Activated naive CD8-positive, alpha-beta T cell treated with anti-CD3 and anti-CD28 coated beads, Interleukin-2, amount 50 U/mL, for 24 hours (primary cell): ENCODE results near the gene MXI1.

Source experiments
- ATAC-seq: fragments of 150-1000 bp; cut with Tn5 transposase; one replicate; pipeline ENCODE4 v1.10.0; 2021
- DNase-seq: peaks from one replicate; pipeline ENCODE4 v3.0.0; 2021
- H3K27ac Mint-ChIP-seq: one replicate; pipeline ENCODE4 v1.8.0; 2021; ENCODE audit warnings: mild to moderate bottlenecking, mixed read lengths
- H3K27me3 Mint-ChIP-seq: one replicate; pipeline ENCODE4 v1.8.0; 2021; ENCODE audit warnings: mixed read lengths
- H3K36me3 Mint-ChIP-seq: one replicate; pipeline ENCODE4 v1.8.0; 2021; ENCODE audit warnings: low read depth, mixed read lengths
- H3K4me1 Mint-ChIP-seq: one replicate; pipeline ENCODE4 v1.8.0; 2021; ENCODE audit warnings: mixed read lengths
- H3K4me3 Mint-ChIP-seq: one replicate; pipeline ENCODE4 v1.8.0; 2021; ENCODE audit warnings: mild to moderate bottlenecking, moderate library complexity, mixed read lengths
- H3K9me3 Mint-ChIP-seq: one replicate; pipeline ENCODE4 v1.8.0; 2021; ENCODE audit warnings: mixed read lengths

MXI1 gene

DNA sequence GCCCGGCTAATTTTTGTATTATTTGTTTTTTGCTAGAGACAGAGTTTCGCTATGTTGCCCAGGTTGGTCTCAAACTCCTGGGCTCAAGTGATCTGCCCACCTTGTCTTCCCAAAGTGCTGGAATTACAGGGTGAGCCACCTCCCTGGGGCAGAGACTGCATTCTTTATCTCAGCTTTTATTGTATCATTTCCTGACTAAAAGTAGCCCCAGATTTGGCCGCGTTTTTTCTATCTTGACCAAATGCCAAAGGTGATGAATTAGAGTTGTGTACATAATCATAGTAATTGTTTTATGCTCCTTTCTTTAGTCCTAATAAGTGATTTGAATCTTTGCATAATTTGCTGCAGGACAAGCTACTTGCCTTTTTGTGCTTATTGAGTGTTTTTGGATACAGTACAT, 100.4 kb downstream of the MXI1 start:
- no peak for ATAC-seq
- H3K4me1 Mint-ChIP-seq, result peaks cover 57% of the 10 kb centered on the region
- peaks cover 13% of the 10 kb centered on the region for H3K36me3 Mint-ChIP-seq
- no peaks in the 10 kb centered on the region for H3K27me3 Mint-ChIP-seq
- H3K27ac Mint-ChIP-seq, result no peak overlapping the region
- H3K4me3 Mint-ChIP-seq, result no peak overlapping the region
- H3K9me3 Mint-ChIP-seq, result no peaks in the 10 kb centered on the region
- DNase-seq, result no peak

DNA sequence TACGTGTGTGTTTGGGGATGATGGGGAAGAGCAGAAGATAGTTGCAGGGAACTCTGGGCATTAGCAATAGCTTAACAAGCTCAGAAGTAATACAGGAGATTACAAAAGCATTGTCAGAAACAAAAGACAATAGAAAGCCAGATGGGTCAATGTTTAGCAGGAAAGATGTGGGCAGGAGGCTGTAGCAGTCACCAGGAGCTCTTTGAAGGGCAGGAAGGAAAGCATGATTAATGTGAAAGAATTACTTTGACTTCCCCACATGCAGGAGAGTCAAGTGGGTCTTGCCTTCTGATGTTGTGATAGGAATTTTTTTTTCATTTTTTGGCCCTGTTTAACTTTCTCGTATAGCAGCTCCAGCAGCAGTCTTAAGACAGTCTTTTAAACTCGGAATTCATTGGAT, 103.3 kb downstream of the MXI1 start:
- H3K4me1 Mint-ChIP-seq, result peaks cover 44% of the 10 kb centered on the region
- ATAC-seq (peak; percentile 69), DNase-seq (no peak)
- no peaks in the 10 kb centered on the region for H3K9me3 Mint-ChIP-seq
- H3K27ac Mint-ChIP-seq, result peak overlapping the region; percentile 67
- peaks cover 3% of the 10 kb centered on the region for H3K27me3 Mint-ChIP-seq
- peak overlapping the region; percentile 0 for H3K4me3 Mint-ChIP-seq
- no peaks in the 10 kb centered on the region for H3K36me3 Mint-ChIP-seq

DNA sequence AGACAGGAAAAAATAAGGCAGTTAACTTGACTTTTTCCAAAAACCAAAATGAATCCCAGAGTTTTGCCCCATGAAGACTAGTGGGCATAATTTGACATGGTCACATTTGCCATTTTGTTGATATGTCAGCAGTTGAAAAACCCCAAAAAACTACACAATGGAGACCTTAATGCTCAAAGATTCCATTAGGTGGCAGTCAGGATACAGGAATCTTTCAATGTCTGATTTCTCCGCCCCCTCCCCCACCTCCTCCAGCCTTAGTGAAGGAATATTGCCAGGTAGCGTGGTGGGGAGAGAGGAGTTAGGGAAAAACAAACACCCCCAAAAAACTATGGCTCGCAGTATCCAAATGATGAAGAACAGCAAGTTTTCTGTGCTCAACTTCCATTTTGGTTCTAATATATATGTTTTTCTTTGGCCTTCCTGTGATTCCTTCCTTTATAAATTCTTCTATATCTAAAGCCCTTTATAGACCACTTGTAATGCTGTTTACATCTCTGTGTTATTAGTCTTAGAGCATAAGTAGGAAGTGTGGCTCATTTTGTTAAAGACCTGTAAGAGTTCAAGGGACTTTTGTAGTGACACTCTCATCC, 104.0 kb downstream of the MXI1 start:
- Mint-ChIP-seq H3K27me3 (peaks cover 3% of the 10 kb centered on the region), H3K36me3 (no peaks in the 10 kb centered on the region), H3K4me1 (peaks cover 37% of the 10 kb centered on the region), H3K9me3 (no peaks in the 10 kb centered on the region), H3K4me3 (peak overlapping the region; percentile 6), H3K27ac (peak overlapping the region; percentile 67)
- ATAC-seq (peak; percentile 31), DNase-seq (peak; percentile 45)

DNA sequence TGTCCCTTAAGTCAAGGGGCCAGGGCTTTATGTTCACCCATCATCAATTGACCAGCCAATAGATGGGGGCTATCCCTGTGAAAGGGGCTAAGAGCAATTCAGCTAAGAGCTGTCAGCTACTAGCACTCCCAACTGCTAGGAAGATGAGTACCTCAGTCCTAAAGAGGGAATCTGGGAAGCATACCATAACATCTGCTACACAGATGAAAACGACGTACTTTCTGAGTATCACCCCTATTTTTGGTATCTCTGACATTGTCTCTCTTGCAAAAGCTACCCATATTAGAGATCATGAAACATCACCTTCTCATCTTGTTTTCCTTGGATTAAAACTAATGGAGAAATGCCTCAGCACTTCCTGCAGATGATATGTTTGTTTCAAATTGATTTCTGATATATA, 104.8 kb downstream of the MXI1 start:
- DNase-seq (no peak), ATAC-seq (no peak)
- Mint-ChIP-seq H3K4me3 (no peak overlapping the region), H3K4me1 (peaks cover 36% of the 10 kb centered on the region), H3K9me3 (no peaks in the 10 kb centered on the region), H3K36me3 (no peaks in the 10 kb centered on the region), H3K27ac (no peak overlapping the region), H3K27me3 (peaks cover 3% of the 10 kb centered on the region)

DNA sequence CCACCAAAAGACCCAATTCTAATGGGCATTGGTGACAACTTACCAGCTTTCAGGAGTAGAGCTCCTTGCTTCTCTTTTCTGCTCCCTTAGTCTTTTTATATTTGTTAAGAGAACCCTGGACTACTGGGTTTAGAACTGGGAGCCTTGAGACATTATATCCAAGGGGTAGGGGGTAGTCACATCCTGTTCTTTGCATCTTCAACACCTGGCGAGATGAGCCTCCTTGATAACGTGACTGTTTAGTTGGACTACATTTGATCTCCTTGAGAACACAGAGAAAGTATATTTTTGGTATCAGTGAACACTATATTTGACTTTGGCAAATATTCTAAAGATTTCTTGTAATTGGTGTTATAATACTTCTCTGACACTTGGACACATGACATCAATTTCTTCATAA, 106.3 kb downstream of the MXI1 start:
- no peak overlapping the region for H3K27ac Mint-ChIP-seq
- H3K4me1 Mint-ChIP-seq, result peaks cover 36% of the 10 kb centered on the region
- H3K4me3 Mint-ChIP-seq, result no peak overlapping the region

DNA sequence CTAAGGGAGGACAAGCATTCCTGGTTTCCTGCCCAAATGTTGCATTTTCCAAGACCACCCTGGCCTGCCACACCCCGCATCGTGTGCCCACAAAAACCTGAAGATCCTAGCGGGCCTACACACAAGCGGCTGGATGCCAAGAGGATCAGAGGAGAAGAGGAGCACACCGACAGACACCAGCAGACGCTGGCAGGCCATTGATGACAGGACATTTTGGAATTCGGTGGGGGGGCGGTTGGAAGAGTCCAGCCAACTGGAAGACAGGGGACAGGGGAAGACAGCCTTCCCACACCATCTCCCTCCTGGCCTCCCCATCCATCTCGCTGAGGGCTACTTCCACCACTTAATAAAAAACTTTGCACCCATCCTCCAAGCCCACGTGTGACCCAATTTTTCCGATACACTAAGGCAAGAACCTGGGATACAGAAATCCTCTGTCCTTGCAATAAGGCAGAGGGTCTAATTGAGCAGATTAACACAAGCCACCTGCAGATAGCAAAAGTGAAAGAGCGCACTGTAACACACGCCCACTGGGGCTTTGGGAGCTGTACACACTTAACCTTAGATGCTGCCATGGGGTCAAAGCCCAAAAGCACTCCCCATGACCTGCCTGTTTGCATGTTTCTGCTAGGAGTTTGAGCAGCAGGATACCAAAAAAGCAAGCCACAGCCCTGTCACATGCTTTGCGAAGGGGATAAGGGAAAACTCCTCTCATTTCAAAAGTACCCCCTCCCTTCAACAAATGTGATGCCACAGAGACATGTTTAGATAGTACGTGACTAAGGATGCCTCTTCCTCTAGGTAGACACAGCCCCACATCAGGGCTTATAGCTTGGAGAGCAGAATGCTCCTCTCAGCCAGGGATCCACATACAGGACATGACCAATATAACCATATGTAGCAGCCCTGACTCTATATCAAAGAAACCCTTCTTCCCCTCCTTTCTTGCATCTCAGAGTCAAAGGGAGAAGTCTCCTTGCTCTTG, 110.8 kb downstream of the MXI1 start:
- ATAC-seq (peak; percentile 52), DNase-seq (no peak)
- Mint-ChIP-seq H3K27ac (no peak overlapping the region), H3K27me3 (peaks cover 5% of the 10 kb centered on the region), H3K9me3 (peaks cover 11% of the 10 kb centered on the region), H3K4me3 (no peak overlapping the region), H3K4me1 (peaks cover 8% of the 10 kb centered on the region), H3K36me3 (peaks cover 3% of the 10 kb centered on the region)

More for the DNA sequence above, 106.3 kb downstream of the MXI1 start:
- H3K9me3 Mint-ChIP-seq, result no peaks in the 10 kb centered on the region
- ATAC-seq (no peak), DNase-seq (no peak)
- H3K36me3 Mint-ChIP-seq, result no peaks in the 10 kb centered on the region
- H3K27me3 Mint-ChIP-seq, result peaks cover 3% of the 10 kb centered on the region

DNA sequence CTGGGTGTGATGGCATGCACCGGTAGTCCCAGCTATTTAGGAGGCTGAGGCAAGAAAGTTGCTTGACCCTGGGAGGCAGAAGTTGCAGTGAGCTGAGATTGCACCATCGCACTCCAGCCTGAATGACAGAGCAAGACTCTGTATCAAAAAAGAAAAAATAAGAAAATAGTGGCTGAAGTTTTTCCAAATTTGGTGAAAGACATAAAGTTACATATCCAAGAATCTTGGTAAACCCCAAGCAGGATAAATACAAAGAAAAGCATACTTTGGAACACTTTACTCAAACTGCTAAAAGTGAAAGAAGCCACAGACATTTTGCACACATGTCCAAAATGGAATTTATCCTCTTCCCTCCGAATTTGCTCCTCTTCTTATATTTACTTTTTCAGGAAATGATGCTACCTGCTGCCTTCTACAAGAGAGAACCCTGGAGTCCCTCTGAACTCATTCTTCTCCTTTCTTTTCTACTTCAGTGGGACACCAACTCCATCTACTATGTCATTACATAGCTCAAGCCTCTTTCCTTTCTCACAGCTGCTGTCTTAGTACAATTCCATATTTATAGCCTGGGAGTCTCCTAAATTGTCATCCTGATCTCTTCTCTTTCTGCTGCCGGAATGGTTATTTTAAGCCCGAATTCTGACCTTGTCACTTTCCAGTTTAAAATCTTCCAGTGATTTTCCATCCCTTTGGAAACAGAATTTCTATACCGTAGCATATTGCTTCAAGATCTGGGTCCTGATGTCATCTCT, 114.6 kb downstream of the MXI1 start:
- DNase-seq, result no peak
- Mint-ChIP-seq H3K27me3 (peaks cover 2% of the 10 kb centered on the region), H3K36me3 (peaks cover 3% of the 10 kb centered on the region), H3K27ac (no peak overlapping the region), H3K9me3 (peaks cover 11% of the 10 kb centered on the region), H3K4me3 (no peak overlapping the region), H3K4me1 (peaks cover 36% of the 10 kb centered on the region)
- ATAC-seq, result no peak

DNA sequence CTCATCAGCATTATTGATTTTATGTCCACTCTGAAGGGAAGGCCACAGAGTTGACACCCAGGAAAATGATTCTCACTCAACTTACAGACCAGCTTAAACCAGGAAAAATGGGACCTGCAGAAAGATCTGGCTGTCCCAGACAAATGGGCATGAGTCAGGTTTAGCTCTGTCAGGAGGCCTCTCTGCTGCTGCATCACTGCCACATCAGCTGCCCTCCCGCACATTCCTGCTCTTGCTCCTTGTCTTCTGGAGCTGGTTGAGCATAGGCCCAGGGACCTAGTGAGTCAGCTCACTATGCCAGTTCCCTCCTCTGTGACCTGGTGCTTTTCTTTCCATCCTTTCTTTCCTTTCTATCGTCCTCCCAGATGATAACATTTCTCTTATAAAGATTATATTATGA, 116.1 kb downstream of the MXI1 start:
- DNase-seq (no peak), ATAC-seq (no peak)
- Mint-ChIP-seq H3K9me3 (peaks cover 11% of the 10 kb centered on the region), H3K36me3 (peaks cover 3% of the 10 kb centered on the region), H3K4me3 (no peak overlapping the region), H3K27me3 (peaks cover 2% of the 10 kb centered on the region), H3K27ac (peak overlapping the region; percentile 36), H3K4me1 (peaks cover 40% of the 10 kb centered on the region)

DNA sequence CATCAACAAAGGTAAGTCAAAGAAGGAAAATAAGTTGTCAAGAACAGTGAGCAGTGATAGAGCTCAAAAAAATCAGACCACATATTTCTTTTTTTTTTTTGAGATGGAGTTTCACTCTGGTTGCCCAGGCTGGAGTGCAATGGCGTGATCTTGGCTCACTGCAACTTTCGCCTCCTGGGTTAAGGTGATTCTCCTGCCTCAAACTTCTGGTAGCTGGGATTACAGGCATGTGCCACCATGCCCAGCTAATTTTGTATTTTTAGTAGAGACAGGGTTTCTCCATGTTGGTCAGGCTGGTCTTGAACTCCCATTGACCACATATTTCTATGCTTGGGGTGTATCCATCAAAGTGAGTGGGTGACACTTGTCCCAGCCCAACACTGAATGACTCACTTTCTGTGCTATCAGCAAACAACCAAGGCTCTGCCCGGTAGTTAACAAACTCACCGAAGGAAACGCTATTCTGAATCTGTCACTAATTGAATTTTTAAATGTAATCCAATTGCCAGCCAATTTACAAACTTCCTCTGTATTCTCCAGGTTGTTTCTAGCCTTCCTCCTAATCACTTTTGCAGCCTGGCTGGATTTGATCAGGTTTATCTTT, 116.9 kb downstream of the MXI1 start:
- H3K27me3 Mint-ChIP-seq, result peaks cover 2% of the 10 kb centered on the region
- DNase-seq (no peak), ATAC-seq (peak; percentile 46)
- H3K4me3 Mint-ChIP-seq, result peak overlapping the region; percentile 48
- H3K9me3 Mint-ChIP-seq, result peaks cover 12% of the 10 kb centered on the region
- H3K36me3 Mint-ChIP-seq, result peaks cover 3% of the 10 kb centered on the region
- peak overlapping the region; percentile 85 for H3K27ac Mint-ChIP-seq
- peaks cover 38% of the 10 kb centered on the region for H3K4me1 Mint-ChIP-seq

DNA sequence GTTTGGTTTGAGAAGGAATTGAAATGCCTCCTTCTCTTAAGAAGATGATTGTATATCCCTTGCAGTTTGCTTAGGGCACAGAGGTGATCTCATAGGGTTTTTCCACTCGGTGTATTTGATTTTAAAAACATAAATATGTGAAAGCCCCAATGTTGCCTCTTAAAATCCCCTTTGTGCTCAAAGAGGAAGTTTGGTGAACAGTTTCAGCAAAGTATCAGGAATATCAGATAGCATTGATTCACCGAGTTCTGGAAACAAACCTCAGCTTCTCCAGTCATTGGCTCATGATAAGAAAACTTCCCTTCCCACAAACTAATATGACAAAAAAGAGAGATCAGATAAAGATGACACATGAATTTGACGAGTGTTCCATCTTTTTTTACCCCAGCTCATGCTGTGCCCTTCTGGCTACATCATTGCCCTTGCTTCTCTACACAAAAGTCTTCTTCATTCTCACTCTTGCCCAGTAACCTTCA, 117.4 kb downstream of the MXI1 start:
- Mint-ChIP-seq H3K27ac (peak overlapping the region; percentile 85), H3K36me3 (peaks cover 8% of the 10 kb centered on the region), H3K27me3 (peaks cover 2% of the 10 kb centered on the region), H3K9me3 (peaks cover 17% of the 10 kb centered on the region), H3K4me1 (peaks cover 38% of the 10 kb centered on the region), H3K4me3 (peak overlapping the region; percentile 48)
- ATAC-seq (peak; percentile 60), DNase-seq (no peak)

DNA sequence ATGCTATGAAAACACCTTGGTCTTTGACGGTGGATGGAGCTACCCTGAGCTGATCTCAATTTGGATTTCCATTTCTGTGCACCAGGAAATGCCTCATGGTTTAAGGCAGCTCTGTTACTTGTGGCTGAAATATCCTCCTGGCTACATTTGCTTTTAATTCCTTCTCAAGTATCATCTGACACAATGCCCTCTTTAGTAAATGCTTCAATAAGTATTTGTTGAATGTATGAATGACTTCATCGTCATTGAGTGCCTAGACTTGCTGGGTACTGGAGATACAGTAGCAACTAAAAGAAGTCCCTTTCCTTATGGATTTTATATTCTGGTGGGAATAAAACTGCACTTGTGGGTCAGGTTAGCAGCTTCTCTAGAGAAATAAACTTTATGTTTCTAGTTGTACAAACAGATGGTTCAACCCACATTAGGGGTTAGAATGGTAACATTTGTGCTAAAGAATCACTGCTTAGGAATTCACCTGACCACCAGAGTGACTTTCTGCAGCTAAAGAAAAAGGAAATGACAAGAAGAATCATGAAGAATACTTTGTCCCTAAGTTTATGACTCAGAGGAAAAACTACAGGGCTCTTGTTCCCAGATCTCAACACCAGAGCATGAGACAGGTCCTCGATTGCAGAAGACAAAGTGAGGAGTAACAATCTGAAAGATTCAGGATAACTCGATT, 119.1 kb downstream of the MXI1 start:
- Mint-ChIP-seq H3K27me3 (peaks cover 2% of the 10 kb centered on the region), H3K4me3 (no peak overlapping the region), H3K27ac (peak overlapping the region; percentile 74), H3K9me3 (peaks cover 25% of the 10 kb centered on the region), H3K4me1 (peaks cover 39% of the 10 kb centered on the region), H3K36me3 (peaks cover 13% of the 10 kb centered on the region)
- DNase-seq (no peak), ATAC-seq (peak; percentile 42)

DNA sequence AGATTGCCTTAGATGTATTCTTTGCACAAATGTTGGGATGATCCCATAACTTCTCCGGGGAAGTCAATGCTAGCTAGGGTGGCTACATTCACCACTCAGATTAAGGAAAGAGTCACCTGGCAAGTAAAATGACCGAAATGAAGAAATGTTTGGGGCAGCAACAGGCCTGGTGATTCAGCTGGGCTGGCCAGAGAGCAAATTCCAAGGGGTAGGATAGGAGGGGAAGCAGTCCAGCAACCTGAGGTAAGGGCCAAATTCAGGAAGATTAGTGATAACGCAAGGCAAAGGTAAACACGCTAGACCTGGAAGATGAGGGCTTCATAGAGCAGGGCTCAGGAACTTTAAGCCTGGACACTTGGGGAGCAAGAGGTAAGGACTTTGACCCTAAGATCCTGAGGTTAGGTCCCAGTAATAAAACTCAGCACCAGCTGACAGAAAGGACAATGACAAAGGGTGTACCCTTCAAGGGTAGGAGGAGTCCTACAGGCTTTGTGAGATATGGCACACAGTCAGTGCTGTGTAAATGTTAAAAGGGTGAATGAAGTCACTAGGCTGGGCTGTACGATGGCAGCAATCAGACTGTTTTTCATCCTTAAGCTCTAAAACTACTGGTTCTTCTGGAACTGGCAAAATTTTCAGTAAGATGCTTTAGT, 120.0 kb downstream of the MXI1 start:
- ATAC-seq, result no peak
- H3K9me3 Mint-ChIP-seq, result peaks cover 21% of the 10 kb centered on the region
- no peak for DNase-seq
- no peaks in the 10 kb centered on the region for H3K27me3 Mint-ChIP-seq
- peaks cover 39% of the 10 kb centered on the region for H3K4me1 Mint-ChIP-seq
- no peak overlapping the region for H3K27ac Mint-ChIP-seq
- H3K36me3 Mint-ChIP-seq, result peaks cover 10% of the 10 kb centered on the region
- no peak overlapping the region for H3K4me3 Mint-ChIP-seq

DNA sequence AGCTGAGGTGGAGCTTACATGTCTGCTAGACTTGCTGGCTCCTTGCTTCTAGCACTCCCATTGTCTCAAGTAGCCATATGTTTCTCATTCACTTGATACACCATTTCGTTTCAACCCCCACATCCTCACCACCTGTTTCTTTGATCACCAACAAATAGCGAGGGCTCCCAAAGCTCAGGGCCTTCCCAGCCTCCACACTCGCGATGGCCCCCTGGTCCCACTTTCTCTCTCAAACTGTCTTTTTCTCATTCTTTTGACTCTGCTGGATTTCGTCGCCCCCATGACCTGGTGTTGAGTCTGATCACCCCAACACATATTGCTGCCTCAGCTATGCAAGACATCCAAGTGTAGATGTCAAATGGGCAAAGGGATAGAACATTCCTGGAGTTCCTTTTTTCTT, 123.3 kb downstream of the MXI1 start:
- peaks cover 28% of the 10 kb centered on the region for H3K4me1 Mint-ChIP-seq
- no peak overlapping the region for H3K4me3 Mint-ChIP-seq
- H3K36me3 Mint-ChIP-seq, result peaks cover 10% of the 10 kb centered on the region
- DNase-seq (no peak), ATAC-seq (no peak)
- H3K27me3 Mint-ChIP-seq, result no peaks in the 10 kb centered on the region
- H3K9me3 Mint-ChIP-seq, result peaks cover 17% of the 10 kb centered on the region
- H3K27ac Mint-ChIP-seq, result no peak overlapping the region
